Body of pancreas (tissue), 4 donors: ENCODE results near the gene FAM89B. TPM values are rescaled to one million over a fixed set of nuclear protein-coding genes. Genes with fewer than 3 reads are reported as not detected.

Source experiments
- ATAC-seq: fragments of 150-250 bp; one replicate; pipeline ENCODE4 v1.9.1; 2016
- DNase-seq, 4 donors: peaks; one replicate each; pipeline ENCODE4 v3.0.0-alpha.2; 2019
- H3K27ac ChIP-seq, 4 donors: fragments of 200-600 bp; sonication (generic); 1 replicate in 3 of 4; 2 replicates in 1 of 4; pipeline versions ENCODE4 v1.5.1 to v1.6.1; 2016 to 2019; ENCODE audit warnings: mild to moderate bottlenecking in 1 of 4, mixed read lengths in 1 of 4, moderate library complexity in 1 of 4
- H3K27me3 ChIP-seq, 2 donors: fragments of 200-600 bp; sonication (generic); one replicate each; pipeline ENCODE4 v1.6.0; 2016; ENCODE audit warnings: mild to moderate bottlenecking in 1 of 2
- H3K36me3 ChIP-seq, 2 donors: fragments of 200-600 bp; sonication (generic); replicated peaks in 1 of 2; 2 replicates each; pipeline ENCODE4 v1.5.1; 2016; ENCODE audit warnings: low read depth in 2 of 2; ENCODE audit not compliant: insufficient read depth in 1 of 2
- H3K4me1 ChIP-seq: fragments of 200-600 bp; sonication (generic); one replicate; pipeline ENCODE4 v1.6.0; 2016
- H3K4me3 ChIP-seq, 2 donors: fragments of 200-600 bp; sonication (generic); 1 replicate in 1 of 2; 2 replicates in 1 of 2; pipeline ENCODE4 v1.5.1; 2016 to 2019
- H3K9me3 ChIP-seq, 3 donors: fragments of 200-600 bp; sonication (generic); 1 replicate in 2 of 3; 2 replicates in 1 of 3; pipeline ENCODE4 v1.5.1; 2016
- CTCF ChIP-seq, 7 experiments: fragments of 450-650 bp in 4 of 7; fragments of 200-600 bp in 3 of 7; sonication (generic) in 3 of 7; IDR thresholded peaks; one replicate each; pipeline ENCODE4 v1.5.1; 2016 to 2019; ENCODE audit warnings: antibody characterized with exemption in 7 of 7
- POLR2A ChIP-seq, 3 donors: fragments of 450-650 bp; IDR thresholded peaks; one replicate each; pipeline ENCODE4 v1.6.1; 2016; ENCODE audit warnings: antibody characterized with exemption in 3 of 3, mild to moderate bottlenecking in 2 of 3
- WGBS, 2 donors: methylation state at CpG; one replicate each; pipeline ENCODE4 v1.1.5; 2017; 5-methylcytosine and 5-hydroxymethylcytosine counted together
- intact Hi-C: fragments of 100-400 bp; cut with DNase I; formaldehyde crosslinking; loops from one replicate; pipeline ENCODE4 v1.15.1; 2023
- total RNA-seq, 2 donors: library from RNA; depleted of rRNA; stranded (reverse); fragments of >200 nt; gene quantifications; one replicate each; pipeline ENCODE4 v1.1.0, GENCODE V29; 2016

Gene FAM89B
- total RNA-seq, 2 donors from 2014 or later = 44.8 to 116 TPM

- DNase-seq (peak; percentile 46 to 65 (median 54)), ATAC-seq (no peak)
- peaks cover 1 to 5% of the 10 kb centered on the region in 2 donors for H3K36me3 ChIP-seq
- H3K4me1 ChIP-seq = peaks cover 57% of the 10 kb centered on the region
- H3K27me3 ChIP-seq = no peaks in the 10 kb centered on the region
- no peaks in the 10 kb centered on the region for H3K9me3 ChIP-seq
- H3K4me3 ChIP-seq = peak overlapping the region; percentile 55 to 86
- H3K27ac ChIP-seq = peak overlapping the region; percentile 82 to 97 (median 92)
- no peak for TF ChIP-seq CTCF (IDR thresholded peaks at IDR 0.05)
- TF ChIP-seq POLR2A (IDR thresholded peaks at IDR 0.05) = no peak
- intact Hi-C loops = no loop called here
- 12% methylated on average over 43 of the region's 43 CpGs; no CpG with 5 or more reads in 1 of the 2 donors for WGBS, 2 donors
Observed at GRCh38 chr11:65613091-65613928, 41.0 kb downstream of the FAM89B start.

- WGBS, 2 donors = 0% methylated on average over 48 to 55 of the region's 55 CpGs
- intact Hi-C loops = no loop called here
- Histone ChIP-seq H3K36me3 (peaks cover 7 to 21% of the 10 kb centered on the region in 2 donors), H3K27ac (peak within 1 kb of the TSS; percentile 82 to 97 (median 92)), H3K27me3 (no peaks in the 10 kb centered on the region), H3K4me1 (peaks cover 48% of the 10 kb centered on the region), H3K4me3 (peak within 1 kb of the TSS; percentile 86 to 87), H3K9me3 (no peaks in the 10 kb centered on the region)
- TF ChIP-seq POLR2A (IDR thresholded peaks at IDR 0.05) = peak in 2 of 3 donors; percentile 65 to 76
- TF ChIP-seq CTCF (IDR thresholded peaks at IDR 0.05) = peak in 1 of 7 experiments; percentile 28
- DNase-seq (peak; percentile 100), ATAC-seq (peak; percentile 85)
Observed at GRCh38 chr11:65615229-65615949, 43.1 kb downstream of the FAM89B start, which contains the start of gene PCNX3. PCNX3 (plus strand) TSS chr11:65615776; CDS start chr11:65616312, 536 bp downstream.

GRCh38 chr11:65615950-65616574 lies 43.7 kb downstream of the FAM89B start:
- Histone ChIP-seq H3K4me1 (peaks cover 41% of the 10 kb centered on the region), H3K27ac (peak overlapping the region; percentile 65 to 97 (median 88)), H3K27me3 (no peaks in the 10 kb centered on the region), H3K9me3 (no peaks in the 10 kb centered on the region), H3K4me3 (peak overlapping the region; percentile 83 to 87), H3K36me3 (peaks cover 7 to 21% of the 10 kb centered on the region in 2 donors)
- intact Hi-C loops = no loop called here
- DNase-seq (peak in 1 of 4 donors; percentile 34), ATAC-seq (no peak)
- TF ChIP-seq POLR2A (IDR thresholded peaks at IDR 0.05) (no peak), CTCF (IDR thresholded peaks at IDR 0.05) (no peak)
- WGBS, 2 donors = 0 to 2% methylated on average over 4 to 42 of the region's 50 CpGs

GRCh38 chr11:65616575-65617001 lies 44.2 kb downstream of the FAM89B start:
- H3K9me3 ChIP-seq = no peaks in the 10 kb centered on the region
- H3K36me3 ChIP-seq = peaks cover 7 to 21% of the 10 kb centered on the region in 2 donors
- DNase-seq (no peak), ATAC-seq (no peak)
- WGBS, 2 donors = 31 to 36% methylated on average over 8 to 10 of the region's 10 CpGs
- H3K27me3 ChIP-seq = no peaks in the 10 kb centered on the region
- intact Hi-C loops = no loop called here
- TF ChIP-seq CTCF (IDR thresholded peaks at IDR 0.05) (no peak), POLR2A (IDR thresholded peaks at IDR 0.05) (no peak)
- H3K27ac ChIP-seq = peak overlapping the region in 3 of 4 donors; percentile 79 to 97 (median 96)
- peak overlapping the region; percentile 83 to 87 for H3K4me3 ChIP-seq
- peaks cover 36% of the 10 kb centered on the region for H3K4me1 ChIP-seq
